ENCODE data around the gene AKAP1. TPM values are rescaled to one million over a fixed set of nuclear protein-coding genes. Genes with fewer than 3 reads are reported as not detected.

The AKAP1 gene
- total and polyA plus RNA-seq, 11 donors: 55.8 to 240 (median 128) TPM

DNA sequence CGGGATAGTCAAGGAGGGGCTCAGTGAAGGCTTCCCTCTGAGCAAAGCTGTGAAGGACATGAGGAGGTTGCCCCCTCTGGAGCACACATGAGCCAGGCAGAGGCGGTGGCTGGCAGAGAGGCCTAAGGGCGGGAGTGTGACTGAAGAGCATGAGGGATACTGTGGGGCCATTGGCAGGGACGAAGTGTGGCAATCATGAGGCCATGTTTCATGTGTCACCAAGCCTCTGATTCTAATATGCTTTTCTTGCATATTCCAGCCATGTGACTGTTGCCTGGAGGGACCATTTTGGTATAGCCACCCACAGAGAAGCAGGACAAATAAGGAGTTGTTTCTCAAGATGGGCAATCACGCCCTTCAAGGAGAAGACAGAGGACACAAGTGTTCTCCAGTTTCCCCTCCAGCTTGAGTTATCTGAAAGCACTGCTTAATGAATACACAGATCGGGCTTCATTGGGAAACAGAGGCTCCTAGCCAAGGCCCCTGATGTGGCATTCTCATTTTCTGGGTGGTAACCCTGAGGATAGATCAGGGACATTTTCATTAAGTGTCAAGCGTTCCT, 68.0 kb downstream of the AKAP1 start:
- Histone ChIP-seq H3K36me3 (no peaks in the 10 kb centered on the region), H3K27ac (no peak overlapping the region), H3K27me3 (no peaks in the 10 kb centered on the region), H3K4me3 (no peak overlapping the region), H3K4me1 (no peaks in the 10 kb centered on the region), H3K9me3 (no peaks in the 10 kb centered on the region)
- DNase-seq (no peak), ATAC-seq (no peak)
- TF ChIP-seq, protein P1, sequence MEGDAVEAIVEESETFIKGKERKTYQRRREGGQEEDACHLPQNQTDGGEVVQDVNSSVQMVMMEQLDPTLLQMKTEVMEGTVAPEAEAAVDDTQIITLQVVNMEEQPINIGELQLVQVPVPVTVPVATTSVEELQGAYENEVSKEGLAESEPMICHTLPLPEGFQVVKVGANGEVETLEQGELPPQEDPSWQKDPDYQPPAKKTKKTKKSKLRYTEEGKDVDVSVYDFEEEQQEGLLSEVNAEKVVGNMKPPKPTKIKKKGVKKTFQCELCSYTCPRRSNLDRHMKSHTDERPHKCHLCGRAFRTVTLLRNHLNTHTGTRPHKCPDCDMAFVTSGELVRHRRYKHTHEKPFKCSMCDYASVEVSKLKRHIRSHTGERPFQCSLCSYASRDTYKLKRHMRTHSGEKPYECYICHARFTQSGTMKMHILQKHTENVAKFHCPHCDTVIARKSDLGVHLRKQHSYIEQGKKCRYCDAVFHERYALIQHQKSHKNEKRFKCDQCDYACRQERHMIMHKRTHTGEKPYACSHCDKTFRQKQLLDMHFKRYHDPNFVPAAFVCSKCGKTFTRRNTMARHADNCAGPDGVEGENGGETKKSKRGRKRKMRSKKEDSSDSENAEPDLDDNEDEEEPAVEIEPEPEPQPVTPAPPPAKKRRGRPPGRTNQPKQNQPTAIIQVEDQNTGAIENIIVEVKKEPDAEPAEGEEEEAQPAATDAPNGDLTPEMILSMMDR (IDR thresholded peaks at IDR 0.05): no peak
- no peak for TF ChIP-seq POLR2A (IDR thresholded peaks at IDR 0.05)
- WGBS, 4 donors: 88 to 91% (median 90%) methylated on average over 7 of the region's 7 CpGs
- intact Hi-C loops (cut with DNase I): loop anchor here in 1 of 10 donors (10.0 kb wide), 1 partner anchor 542 kb away; no protein-coding TSS in a partner anchor

DNA sequence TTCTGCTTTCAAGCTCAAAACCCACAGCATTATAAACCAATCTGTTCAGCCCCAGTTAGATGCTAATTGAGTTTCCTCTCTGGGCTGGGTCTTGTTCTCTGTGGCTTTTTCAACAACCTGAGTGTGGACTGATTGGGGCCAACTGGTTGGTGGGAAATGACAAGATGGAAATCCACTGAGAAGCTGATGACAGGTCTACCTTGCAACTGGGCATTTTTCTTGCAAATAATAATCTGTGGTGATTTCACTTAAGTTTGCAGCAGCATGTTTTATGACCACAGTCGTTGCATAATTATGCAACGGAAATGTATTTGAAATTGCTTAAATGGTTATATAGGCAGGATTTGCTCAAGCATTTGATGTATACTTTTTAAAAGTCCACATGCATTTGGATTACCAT, 69.9 kb downstream of the AKAP1 start:
- 70 to 81% (median 76%) methylated on average over 2 of the region's 2 CpGs for WGBS, 4 donors
- TF ChIP-seq POLR2A (IDR thresholded peaks at IDR 0.05): no peak
- TF ChIP-seq, protein P1 (IDR thresholded peaks at IDR 0.05): no peak
- H3K4me1 ChIP-seq: no peaks in the 10 kb centered on the region
- intact Hi-C loops (cut with DNase I): loop anchor here in 1 of 10 donors (10.0 kb wide), 1 partner anchor 540 kb away; no protein-coding TSS in a partner anchor
- no peak for ATAC-seq
- H3K4me3 ChIP-seq: no peak overlapping the region
- no peaks in the 10 kb centered on the region for H3K36me3 ChIP-seq
- H3K27me3 ChIP-seq: no peaks in the 10 kb centered on the region
- DNase-seq: no peak
- H3K27ac ChIP-seq: no peak overlapping the region
- H3K9me3 ChIP-seq: no peaks in the 10 kb centered on the region

DNA sequence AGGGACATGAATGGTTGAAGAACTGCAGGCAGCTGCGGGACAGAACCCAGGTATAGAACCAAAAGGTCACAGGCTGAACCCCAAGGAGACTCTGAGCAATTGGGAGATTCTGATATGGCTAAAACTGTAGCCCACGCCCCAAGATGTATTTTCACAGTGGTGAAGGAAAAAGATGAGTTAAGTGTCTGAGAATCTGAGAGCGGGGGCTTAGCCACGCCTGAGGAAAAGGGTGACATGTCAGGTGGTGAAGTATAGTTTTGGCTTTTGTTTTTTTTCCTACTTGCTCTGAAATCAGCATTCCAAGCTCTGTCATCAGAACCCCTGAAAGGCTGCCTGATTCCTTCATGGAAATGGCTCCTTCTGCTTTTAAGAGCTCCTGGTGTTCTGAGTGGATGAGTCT, 73.3 kb downstream of the AKAP1 start:
- Histone ChIP-seq H3K36me3 (no peaks in the 10 kb centered on the region), H3K4me3 (no peak overlapping the region), H3K27ac (no peak overlapping the region), H3K27me3 (no peaks in the 10 kb centered on the region), H3K4me1 (no peaks in the 10 kb centered on the region), H3K9me3 (peaks cover 0 to 6% (median 0%) of the 10 kb centered on the region in 12 donors)
- TF ChIP-seq, protein P1 (IDR thresholded peaks at IDR 0.05): no peak
- no peak for TF ChIP-seq POLR2A (IDR thresholded peaks at IDR 0.05)
- intact Hi-C loops (cut with DNase I): loop anchor here in 1 of 10 donors (10.0 kb wide), 1 partner anchor 536 kb away; no protein-coding TSS in a partner anchor
- 70 to 80% (median 76%) methylated on average over 4 of the region's 4 CpGs for WGBS, 4 donors
- DNase-seq (no peak), ATAC-seq (no peak)

DNA sequence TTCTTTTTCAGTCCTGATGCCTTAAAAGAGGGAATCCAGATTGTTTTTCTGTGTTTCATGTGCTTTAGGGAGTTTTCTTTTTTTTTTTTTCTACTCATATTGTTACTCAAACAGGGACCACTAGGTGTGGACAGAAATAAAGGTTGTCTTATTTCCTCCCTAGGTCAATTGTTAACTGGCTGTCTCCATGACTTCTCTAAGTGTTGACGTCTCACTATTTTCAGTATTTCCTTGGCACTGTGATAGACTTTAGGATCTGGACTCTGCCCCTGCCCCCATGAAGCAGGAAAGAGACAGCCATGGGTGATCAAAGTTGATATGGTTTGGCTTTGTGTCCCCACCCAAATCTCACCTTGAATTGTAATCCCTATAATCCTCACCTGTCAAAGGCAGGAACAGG, 73.7 kb downstream of the AKAP1 start:
- H3K4me3 ChIP-seq: no peak overlapping the region
- no peak for ATAC-seq
- no peak overlapping the region for H3K27ac ChIP-seq
- H3K27me3 ChIP-seq: no peaks in the 10 kb centered on the region
- no peak for TF ChIP-seq POLR2A (IDR thresholded peaks at IDR 0.05)
- TF ChIP-seq, protein P1 (IDR thresholded peaks at IDR 0.05): no peak
- H3K36me3 ChIP-seq: no peaks in the 10 kb centered on the region
- peaks cover 0 to 6% (median 0%) of the 10 kb centered on the region in 12 donors for H3K9me3 ChIP-seq
- 38 to 75% (median 53%) methylated on average over 1 of the region's 1 CpG for WGBS, 4 donors
- H3K4me1 ChIP-seq: no peaks in the 10 kb centered on the region
- DNase-seq: no peak
- intact Hi-C loops (cut with DNase I): loop anchor here in 1 of 10 donors (10.0 kb wide), 1 partner anchor 536 kb away; no protein-coding TSS in a partner anchor
